HCT116 (cell line): ENCODE results near the gene FAM81A.

ENCODE experiments used
- EZH2phosphoT487 ChIP-seq: fragments of 200-600 bp; IDR thresholded peaks from 2 replicates; pipeline ENCODE4 v1.6.1; 2018; ENCODE audit warnings: antibody characterized with exemption, borderline replicate concordance
- REST ChIP-seq: IDR thresholded peaks from 2 replicates; pipeline ENCODE4 v1.6.1; 2012; ENCODE audit warnings: low read depth
- SRF ChIP-seq: IDR thresholded peaks from 2 replicates; pipeline ENCODE4 v1.6.1; 2012; ENCODE audit warnings: low read depth
- ZFX ChIP-seq: fragments of 450-650 bp; IDR thresholded peaks from 2 replicates; pipeline ENCODE4 v1.6.1; 2017
- TF ChIP-seq, protein P1 (sequence below), 3 experiments: fragments of 200-600 bp in 1 of 3; sonication (generic) in 1 of 3; IDR thresholded peaks in 2 of 3; conservative IDR thresholded peaks in 1 of 3; 2 replicates each; pipeline ENCODE4 v1.5.1; 2012 to 2017; ENCODE audit warnings: low read depth in 2 of 3, low read length in 2 of 3, antibody characterized with exemption in 1 of 3, borderline replicate concordance in 1 of 3, control low read depth in 1 of 3, mild to moderate bottlenecking in 1 of 3, mixed read lengths in 1 of 3, mixed run types in 1 of 3, moderate library complexity in 1 of 3; ENCODE audit not compliant: insufficient read depth in 1 of 3

GRCh38 chr15:59549301-59550185, 111.6 kb downstream of the FAM81A start:
- TF ChIP-seq, protein P1, sequence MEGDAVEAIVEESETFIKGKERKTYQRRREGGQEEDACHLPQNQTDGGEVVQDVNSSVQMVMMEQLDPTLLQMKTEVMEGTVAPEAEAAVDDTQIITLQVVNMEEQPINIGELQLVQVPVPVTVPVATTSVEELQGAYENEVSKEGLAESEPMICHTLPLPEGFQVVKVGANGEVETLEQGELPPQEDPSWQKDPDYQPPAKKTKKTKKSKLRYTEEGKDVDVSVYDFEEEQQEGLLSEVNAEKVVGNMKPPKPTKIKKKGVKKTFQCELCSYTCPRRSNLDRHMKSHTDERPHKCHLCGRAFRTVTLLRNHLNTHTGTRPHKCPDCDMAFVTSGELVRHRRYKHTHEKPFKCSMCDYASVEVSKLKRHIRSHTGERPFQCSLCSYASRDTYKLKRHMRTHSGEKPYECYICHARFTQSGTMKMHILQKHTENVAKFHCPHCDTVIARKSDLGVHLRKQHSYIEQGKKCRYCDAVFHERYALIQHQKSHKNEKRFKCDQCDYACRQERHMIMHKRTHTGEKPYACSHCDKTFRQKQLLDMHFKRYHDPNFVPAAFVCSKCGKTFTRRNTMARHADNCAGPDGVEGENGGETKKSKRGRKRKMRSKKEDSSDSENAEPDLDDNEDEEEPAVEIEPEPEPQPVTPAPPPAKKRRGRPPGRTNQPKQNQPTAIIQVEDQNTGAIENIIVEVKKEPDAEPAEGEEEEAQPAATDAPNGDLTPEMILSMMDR (IDR thresholded peaks at IDR 0.05 in 2 of 3, conservative IDR thresholded peaks at IDR 0.05 in 1 of 3; ENCODE audit: borderline replicate concordance in 1 of 3, insufficient read depth in 1 of 3, low read depth in 2 of 3, low read length in 2 of 3) = no peak
- no peak for TF ChIP-seq SRF
- no peak for TF ChIP-seq REST
- no peak for TF ChIP-seq EZH2phosphoT487
- no peak for TF ChIP-seq ZFX
